GM10266 (cell line): ENCODE results near the gene CUEDC1.

ENCODE experiments used
- DNase-seq: peaks from one replicate; pipeline ENCODE4 v3.0.0; 2012; ENCODE audit errors: extremely low spot score
- TF ChIP-seq, protein P1 (sequence below): IDR thresholded peaks from 2 replicates; pipeline ENCODE4 v1.5.1; 2012; ENCODE audit warnings: mild to moderate bottlenecking, low read depth; ENCODE audit not compliant: control insufficient read depth, insufficient read depth; ENCODE audit errors: missing control alignments

Gene CUEDC1

DNA sequence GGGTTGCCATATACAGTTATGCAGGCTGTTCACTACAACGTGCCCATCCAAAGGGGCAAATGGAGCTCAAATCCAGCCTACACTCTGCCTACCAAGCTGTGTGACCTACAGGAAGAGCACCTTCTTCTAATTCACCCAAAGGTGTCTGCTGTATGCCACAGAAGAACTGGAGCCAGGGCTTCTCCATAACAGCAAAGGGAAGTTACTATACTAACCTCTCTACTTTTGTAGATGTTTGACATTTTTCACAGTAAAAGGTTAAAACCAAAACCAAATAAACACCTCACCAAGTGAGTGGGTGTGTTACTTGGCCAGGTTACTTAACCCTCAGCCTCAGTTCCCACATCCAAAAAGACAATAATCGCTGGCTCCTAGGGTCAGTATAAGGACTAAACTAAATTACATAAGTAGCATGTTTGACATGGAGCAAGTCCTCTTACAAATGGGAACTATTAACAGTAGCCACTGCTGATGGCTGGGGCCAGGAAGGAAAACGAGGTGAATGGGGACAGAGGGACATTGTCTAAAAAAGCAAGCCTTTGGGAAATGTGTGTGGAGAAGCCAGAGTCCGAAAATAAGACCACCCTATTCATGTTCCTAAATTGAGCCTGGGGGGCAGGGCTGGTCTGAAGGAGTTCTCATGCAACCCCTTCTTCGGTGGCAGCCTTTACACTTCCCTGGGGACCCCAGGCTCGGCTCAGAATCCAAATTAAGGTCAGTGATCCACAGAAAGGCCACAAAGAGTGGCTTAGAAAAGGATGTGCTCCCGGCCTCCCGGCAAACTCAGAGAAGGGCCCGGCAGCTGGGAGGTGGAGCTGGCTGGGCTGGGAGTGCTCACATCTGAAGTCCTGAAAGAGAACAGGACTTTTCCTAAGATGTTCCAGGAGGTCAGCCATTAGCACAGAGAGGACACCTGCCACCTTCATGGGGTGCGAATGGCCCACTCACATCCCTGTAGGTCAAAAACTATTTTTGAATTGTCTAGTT lies 13.5 kb downstream of the CUEDC1 start:
- TF ChIP-seq, protein P1, sequence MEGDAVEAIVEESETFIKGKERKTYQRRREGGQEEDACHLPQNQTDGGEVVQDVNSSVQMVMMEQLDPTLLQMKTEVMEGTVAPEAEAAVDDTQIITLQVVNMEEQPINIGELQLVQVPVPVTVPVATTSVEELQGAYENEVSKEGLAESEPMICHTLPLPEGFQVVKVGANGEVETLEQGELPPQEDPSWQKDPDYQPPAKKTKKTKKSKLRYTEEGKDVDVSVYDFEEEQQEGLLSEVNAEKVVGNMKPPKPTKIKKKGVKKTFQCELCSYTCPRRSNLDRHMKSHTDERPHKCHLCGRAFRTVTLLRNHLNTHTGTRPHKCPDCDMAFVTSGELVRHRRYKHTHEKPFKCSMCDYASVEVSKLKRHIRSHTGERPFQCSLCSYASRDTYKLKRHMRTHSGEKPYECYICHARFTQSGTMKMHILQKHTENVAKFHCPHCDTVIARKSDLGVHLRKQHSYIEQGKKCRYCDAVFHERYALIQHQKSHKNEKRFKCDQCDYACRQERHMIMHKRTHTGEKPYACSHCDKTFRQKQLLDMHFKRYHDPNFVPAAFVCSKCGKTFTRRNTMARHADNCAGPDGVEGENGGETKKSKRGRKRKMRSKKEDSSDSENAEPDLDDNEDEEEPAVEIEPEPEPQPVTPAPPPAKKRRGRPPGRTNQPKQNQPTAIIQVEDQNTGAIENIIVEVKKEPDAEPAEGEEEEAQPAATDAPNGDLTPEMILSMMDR, result no peak

DNA sequence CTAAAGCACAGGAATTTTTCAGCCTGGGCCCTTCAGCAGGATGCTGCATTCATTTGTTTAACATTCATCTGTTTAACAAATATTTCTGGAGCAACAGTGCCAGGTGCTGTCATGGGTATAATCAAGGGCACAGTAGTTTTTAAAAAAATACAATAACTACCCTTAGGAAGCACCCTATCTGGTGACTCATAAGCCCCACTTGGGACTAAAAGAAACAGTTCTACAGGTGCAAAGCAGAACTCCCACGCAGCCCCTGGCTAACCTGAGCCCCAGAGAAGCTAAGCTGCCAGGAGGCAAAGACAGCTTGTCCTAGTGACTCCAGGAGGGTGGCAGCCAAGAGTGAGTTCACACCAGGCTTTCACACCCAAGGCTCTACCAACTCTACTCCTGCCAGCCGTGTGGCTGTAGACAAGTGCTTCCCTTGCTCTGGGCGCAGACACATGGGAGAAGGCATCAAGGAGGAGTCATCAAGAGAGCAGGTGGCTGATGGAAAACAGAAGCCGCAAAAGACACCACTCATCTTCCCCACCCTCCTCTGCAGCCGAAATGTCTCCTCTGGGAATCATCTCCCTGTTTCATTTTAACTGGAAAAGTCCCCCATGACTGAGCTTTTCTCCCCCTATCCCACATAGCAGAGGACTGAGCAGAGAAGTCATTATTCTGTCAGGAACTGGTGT lies 14.4 kb downstream of the CUEDC1 start:
- TF ChIP-seq, protein P1, result no peak
- DNase-seq, result no peak

More for the DNA sequence above, 13.5 kb downstream of the CUEDC1 start:
- DNase-seq, result no peak

DNA sequence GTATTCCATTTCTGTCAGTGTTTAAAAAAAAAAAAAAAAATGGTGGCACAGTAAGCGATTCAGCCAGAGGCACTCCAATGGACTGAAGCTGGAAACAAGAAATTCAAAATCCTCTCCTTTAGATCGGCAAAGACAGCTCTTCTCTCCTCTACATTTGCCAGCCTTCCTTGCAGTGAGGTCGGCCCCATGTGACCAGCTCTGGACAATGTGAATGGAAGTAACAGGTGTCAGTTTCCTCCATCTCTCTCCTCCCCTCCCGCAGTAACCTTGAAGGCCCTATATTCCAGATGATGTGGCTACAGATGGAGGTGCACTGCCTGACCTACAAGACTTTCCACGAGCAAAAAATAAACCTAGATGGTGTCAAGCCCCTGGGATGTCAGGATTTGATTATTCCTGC lies 15.0 kb downstream of the CUEDC1 start:
- TF ChIP-seq, protein P1, result no peak

DNA sequence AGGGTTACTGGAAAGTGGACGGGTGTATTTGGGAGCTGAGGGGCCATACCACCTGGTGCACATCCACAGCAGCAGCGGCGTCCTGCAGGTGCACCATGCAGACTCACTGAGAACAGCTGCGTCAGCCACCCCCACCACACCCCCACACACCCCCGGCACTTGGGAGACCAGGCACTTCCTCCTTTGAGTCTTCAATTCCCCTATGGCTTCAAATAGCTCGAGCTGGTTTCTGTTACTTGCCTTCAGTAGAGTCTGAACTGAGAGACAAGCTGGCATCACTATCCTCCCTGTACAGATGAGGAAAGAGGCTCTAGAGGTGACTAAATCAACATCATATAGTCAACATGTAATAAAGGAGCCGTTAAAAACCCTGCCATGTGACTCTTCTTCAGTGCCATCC lies 15.4 kb downstream of the CUEDC1 start:
- TF ChIP-seq, protein P1, result no peak
- peak; percentile 56 for DNase-seq

More for the DNA sequence above, 15.0 kb downstream of the CUEDC1 start:
- no peak for DNase-seq

DNA sequence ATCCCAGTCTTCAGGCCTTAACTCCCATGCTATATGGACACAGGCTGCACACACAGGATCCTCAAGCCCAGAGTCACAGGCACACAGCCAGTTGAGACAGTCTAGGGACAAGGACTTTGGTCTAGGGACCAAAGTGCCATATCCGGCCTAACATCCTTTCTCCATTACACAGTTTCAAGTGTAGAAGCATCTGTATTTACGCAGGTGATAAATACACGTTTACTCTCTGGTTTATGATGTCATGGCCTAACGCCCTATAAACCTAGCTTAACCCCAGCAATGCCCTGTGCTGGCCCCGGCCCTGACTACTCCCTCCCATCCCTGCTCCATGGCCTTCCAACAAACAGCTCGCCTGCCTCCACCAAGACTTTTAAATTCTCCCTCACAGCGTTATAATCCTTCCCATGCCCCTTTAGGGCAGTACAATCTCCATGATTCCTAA lies 17.1 kb downstream of the CUEDC1 start:
- TF ChIP-seq, protein P1, result no peak
- no peak for DNase-seq

DNA sequence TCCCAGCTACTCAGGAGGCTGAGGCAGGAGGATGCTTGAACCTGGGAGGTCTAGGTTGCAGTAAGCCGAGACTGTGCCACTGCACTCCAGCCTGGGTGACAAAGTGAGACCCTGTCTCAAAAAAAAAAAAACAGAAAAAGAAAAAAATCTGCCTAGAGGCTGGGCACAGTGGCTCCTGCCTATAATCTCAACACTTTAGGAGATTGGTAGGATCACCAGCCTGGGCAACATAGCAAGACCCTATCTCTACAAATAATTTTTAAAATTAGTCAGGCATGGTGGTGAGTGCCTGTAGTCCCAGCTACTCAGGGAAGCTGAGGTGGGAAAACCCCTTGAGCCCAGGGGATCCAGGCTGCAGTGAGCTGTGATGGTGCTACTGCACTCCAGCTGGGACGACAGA lies 17.7 kb downstream of the CUEDC1 start:
- TF ChIP-seq, protein P1, result no peak
- no peak for DNase-seq
